ENCODE measurements around the gene BMP6.

GRCh38 chr6:7828124-7828523, 102.2 kb downstream of the BMP6 start:
- TF ChIP-seq CTCF (IDR thresholded peaks at IDR 0.05) (no peak), POLR2AphosphoS5 (IDR thresholded peaks at IDR 0.05) (no peak)
